ENCODE results near the gene CD28.
"Not testable (repeated sequence)": the region's sequence is repeated elsewhere in the genome, so short reads cannot be mapped to it uniquely, and the experiment has no call there.

CD28 gene

GRCh38 chr2:203688798-203689197 lies 17.6 kb upstream of the CD28 start:
- no peak for DNase-seq

DNA sequence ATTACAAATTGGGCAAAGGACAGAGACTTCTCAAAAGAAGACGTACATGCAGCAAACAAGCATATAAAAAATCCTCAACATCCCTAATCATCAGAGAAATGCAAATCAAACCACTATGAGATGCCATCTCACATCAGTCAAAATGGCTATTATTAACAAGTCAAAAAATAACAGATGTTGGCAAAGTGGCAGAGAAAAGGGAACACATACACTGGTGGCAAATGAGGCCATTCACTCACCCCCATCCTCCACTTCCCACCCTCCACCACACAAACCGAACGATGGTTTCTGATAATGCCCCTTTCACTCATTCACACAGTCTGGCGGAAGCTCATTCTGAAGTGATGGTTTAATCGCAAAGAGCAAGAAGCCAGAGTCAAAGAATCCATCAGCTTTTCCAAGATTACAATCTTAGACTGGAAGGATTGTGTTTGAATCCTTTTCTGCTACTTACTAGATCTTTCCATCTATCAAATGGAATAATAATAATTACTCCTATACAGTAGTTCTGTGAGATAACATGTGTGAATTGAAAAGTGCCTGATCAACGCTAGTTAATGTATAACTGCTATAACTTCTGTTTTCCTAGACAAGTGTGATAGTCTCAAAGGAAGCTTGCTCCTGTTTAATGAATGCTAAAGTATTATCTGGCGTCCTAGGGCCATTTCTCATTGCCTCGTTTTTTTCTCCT lies 16.9 kb upstream of the CD28 start:
- no peak for DNase-seq

- DNase-seq: peak; percentile 52
Measured at GRCh38 chr2:203690117-203690431, 16.4 kb upstream of the CD28 start.

DNA sequence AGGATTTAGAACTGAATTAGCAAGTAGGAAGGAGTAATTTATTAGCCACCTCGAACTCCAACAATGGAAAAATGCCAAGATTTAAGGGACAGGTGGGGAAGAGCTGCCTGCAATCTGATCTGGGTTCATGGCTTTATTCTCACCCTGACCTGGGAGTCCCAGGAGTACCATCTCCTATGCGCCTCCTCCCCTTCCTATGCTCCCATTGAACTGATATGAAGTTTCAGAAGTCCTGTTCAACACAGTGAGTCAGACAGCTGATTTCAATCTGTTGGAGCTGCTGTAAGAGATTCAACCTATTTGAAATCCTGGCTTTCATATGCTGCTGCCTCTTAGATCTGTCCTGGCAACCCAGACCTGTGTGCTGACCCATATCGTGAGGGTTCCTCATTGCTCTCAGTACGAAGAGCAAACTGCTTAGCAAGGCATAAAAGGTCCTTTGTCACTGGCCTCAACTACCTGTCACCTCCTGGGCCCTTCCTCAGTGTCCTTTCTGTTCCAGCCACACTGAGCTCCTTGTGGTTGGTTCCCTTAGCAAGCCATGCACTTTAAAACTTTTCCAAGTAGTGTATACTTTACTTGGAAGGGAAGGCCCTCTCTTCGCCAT lies 15.9 kb upstream of the CD28 start:
- DNase-seq: peak; percentile 63

DNA sequence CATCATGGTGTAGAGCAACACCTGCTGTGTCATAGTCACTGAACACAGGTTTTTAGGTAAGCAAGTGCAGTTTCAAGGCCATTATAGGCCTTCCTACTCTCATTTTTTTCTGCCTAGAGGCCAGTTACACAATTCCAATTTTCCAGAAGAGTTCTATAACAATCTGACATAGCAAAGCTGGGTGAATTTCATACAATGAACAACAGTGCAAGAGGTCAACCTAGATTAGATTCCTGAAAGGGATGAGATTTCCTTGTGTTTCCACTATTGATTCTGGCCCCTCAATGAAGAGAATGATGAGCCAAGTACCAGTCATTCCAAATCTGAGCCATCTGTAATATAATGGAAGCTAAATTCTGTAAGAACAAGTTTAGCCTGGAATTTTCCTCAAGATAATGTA lies 15.3 kb upstream of the CD28 start:
- no peak for DNase-seq

GRCh38 chr2:203692031-203692710 lies 14.3 kb upstream of the CD28 start:
- DNase-seq: no peak

DNA sequence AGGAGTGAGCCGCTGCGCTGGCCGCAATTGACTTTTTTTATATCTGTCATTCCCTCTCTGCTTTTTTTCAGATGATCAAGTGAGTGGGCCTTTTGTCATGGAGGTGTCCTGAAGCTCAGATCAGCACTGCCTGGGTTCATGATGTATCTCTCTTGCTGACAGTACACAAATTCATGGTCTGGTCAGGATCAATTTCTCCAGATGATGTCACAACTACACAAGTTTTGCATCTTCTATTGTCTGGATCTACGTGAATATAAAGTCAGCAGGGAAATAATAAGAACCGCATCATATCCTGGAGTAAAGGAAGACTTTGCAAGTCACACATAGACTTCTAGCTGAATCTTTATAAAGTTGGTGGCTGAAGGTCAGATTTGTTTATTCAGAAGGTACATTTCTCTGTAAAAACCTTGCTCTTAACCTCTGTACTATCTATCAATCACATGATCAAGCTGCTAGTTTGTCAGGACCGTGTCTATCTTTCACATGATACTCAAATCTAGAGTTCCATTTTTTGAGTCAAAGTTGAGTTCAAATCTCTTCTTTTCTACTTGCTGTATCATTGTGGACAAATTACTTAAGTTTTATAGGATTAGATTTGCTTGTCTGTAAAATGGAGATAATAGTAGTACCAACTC lies 13.1 kb upstream of the CD28 start:
- no peak for DNase-seq

DNA sequence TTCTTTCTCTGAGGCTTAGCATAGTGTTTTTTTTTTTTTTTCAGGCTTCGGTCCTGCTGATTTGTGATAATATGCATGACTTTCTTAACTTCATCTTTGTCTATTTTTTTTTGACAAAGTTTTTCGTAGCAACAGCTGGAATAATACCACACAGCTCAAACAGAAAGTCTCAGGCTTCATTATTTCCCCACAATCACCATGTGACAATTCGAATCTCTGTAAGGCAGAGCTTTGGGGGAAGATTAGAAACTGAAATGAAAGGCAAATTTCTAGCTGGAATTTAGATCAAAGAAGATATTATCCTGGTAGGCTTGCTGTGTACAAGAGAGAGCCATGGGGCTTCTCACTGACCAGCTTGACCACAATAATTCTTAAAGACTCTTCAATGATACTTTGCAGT lies 12.2 kb upstream of the CD28 start:
- no peak for DNase-seq

DNA sequence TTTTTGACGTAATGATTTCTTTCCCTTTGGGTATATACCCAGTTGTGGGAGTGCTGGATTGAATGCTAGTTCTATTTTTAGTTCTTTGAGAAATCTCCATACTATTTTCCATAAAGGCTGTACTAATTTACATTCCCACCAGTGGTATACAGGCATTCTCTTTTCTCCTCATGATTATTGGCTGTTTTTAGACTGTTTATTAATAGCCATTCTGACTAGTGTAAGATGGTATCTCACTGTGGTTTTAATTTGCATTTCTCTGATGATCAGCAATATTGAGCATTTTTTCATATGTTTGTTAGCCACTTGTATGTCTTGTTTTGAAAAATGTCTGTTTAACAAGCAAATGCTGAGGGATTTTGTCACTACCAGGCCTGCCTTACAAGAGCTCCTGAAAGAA lies 9.2 kb upstream of the CD28 start:
- no peak for DNase-seq

GRCh38 chr2:203697763-203698162 lies 8.7 kb upstream of the CD28 start:
- not testable (repeated sequence) for DNase-seq

GRCh38 chr2:203698410-203698809 lies 8.0 kb upstream of the CD28 start:
- not testable (repeated sequence) for DNase-seq

GRCh38 chr2:203704430-203704829 lies 2.0 kb upstream of the CD28 start:
- no peak for DNase-seq

DNA sequence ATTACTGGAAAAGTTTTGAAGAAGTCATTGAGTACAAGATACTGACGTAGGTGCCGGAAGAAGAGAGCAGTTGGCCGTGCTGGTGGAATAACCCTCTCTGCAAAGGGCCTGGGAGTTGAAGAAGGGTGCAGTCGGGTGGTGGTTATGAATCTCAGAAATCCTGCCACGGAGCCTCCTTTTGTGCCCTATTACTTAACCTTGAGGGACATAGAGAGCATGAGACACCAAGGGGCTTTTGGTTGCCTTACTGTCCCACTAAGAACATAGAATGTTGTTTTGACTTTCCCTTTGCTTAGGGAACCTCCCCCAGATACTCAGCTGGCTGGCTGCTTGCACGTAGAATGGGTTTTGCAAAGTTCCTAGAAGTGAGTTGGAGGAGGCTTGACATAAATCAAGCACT lies 1.3 kb upstream of the CD28 start:
- no peak for DNase-seq

- DNase-seq: no peak
Measured at GRCh38 chr2:203707530-203707929, 1.1 kb downstream of the CD28 start.

GRCh38 chr2:203708846-203709396 lies 2.5 kb downstream of the CD28 start:
- no peak for DNase-seq

DNA sequence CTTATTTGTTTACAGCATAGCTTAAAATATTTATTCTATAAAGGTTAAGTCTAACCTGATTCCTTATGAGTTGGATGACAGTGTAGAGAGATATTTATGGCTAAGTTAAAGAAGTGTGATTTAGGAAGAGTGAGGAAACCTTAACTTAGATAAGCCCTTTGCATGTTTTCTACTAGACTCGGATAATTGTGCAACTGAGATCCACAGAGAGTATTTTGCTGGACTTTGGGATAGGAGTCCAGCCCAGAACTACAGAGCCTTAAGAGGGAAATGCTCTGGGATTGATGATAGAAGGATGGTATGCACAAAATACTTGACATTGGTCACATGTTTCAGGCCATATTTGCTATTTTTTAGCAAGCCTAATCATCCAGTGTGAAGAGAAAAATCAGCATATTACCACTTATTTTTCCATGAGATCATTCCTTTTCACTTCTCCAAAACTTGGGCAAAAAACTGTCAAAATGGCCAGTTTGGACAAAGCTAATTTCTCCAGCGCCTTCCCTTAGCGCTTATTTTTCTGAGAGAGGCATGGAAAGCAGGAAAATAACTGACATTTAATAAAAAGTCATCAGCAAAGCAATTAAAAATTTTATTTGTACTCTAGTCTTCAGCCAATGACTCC lies 3.1 kb downstream of the CD28 start:
- no peak for DNase-seq

DNA sequence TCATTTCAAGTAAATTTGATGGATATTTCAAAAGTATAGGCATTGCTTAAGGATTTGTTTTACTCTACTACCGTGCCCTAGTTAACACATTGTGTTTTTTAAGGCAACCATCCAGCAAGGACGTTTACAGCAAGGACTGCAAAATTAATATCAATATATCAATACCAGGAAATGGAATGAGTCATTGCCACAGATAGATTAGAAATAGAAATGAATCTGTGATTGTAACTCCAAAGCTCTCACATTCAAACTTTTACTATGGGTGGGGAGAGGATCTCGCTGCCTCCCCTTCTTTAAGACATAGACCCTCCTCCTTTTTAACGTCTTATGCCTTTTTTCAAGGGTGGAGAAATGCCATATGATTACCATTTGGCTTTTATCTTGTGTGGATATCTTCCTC lies 3.8 kb downstream of the CD28 start:
- DNase-seq: no peak

- no peak for DNase-seq
Measured at GRCh38 chr2:203710952-203711351, 4.5 kb downstream of the CD28 start.

DNA sequence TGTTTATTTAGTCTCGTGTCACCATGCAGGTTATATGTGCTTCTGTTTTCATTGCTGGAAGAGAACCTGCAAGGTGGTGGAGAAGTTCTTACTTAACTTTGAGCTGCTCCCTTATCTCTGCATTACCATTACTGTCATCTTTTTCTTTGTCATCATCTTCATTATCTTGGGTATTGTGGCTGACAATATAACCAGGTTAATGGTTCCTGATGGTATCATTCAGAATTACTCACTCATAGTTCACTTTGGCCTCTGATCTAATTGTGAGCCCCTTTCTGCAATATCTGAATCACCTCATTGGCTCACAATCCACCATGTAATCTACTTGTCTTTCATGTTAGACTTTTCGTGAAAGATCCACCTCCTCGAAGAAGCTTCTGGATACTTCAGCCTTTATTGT lies 5.0 kb downstream of the CD28 start:
- DNase-seq: no peak

GRCh38 chr2:203713381-203713780 lies 6.9 kb downstream of the CD28 start:
- DNase-seq: no peak

- no peak for DNase-seq
Measured at GRCh38 chr2:203714112-203714511, 7.7 kb downstream of the CD28 start.

GRCh38 chr2:203715744-203716143 lies 9.3 kb downstream of the CD28 start:
- no peak for DNase-seq

DNA sequence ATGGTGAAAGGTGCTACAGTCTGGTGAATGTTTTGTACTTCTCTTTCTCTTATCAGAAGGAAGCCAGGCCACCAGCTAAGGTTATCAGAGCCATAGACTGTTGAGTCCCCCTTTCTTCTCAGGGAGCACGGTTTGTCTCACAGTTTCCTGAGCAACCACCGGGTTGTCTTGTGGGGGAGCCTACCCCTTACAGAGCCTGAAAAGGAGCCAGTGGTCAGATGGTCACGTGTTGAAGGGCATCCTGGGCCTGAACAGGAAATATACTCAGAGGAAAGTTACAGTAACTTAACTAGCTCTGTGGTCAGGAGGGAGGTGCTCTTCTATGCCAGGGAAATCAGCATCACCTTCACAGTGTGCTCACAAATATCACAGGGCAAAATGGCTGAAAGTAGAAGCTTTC lies 11.6 kb downstream of the CD28 start:
- DNase-seq: no peak

Measured in NCI-H2171 treated with DMSO at 0.1 percent for 48 hours (cell line).